HepG2 (cell line): ENCODE data around the gene DMRTB1.

Source experiments
- CHD4 ChIP-seq: fragments of 200-600 bp; sonication (generic); IDR thresholded peaks from 2 replicates; pipeline ENCODE4 v1.7.0; 2017; ENCODE audit warnings: mild to moderate bottlenecking, low read length, borderline replicate concordance
- POLR2A ChIP-seq, 2 experiments: IDR thresholded peaks; 2 replicates each; pipeline ENCODE4 v1.6.1; 2011; ENCODE audit warnings: low read depth in 2 of 2, low read length in 2 of 2, mild to moderate bottlenecking in 1 of 2, moderate library complexity in 1 of 2; ENCODE audit not compliant: insufficient read depth in 1 of 2
- ZBTB10 ChIP-seq: sonication (generic); formaldehyde crosslinking; IDR thresholded peaks from 2 replicates; pipeline ENCODE4 v1.4.0; 2020; ENCODE audit warnings: missing genetic modification reagents, borderline replicate concordance
- ZZZ3 ChIP-seq: sonication (generic); formaldehyde crosslinking; IDR thresholded peaks from 2 replicates; pipeline ENCODE4 v1.4.0; 2020; ENCODE audit warnings: missing genetic modification reagents, mild to moderate bottlenecking, borderline replicate concordance
- TF ChIP-seq, protein P1 (sequence below), 2 experiments: IDR thresholded peaks; 2 replicates each; pipeline ENCODE4 v1.6.1; 2011 to 2012; ENCODE audit warnings: low read length in 2 of 2, borderline replicate concordance in 1 of 2, low read depth in 1 of 2, mild to moderate bottlenecking in 1 of 2, moderate library complexity in 1 of 2
- TF ChIP-seq, protein P2 (sequence below): sonication (generic); formaldehyde crosslinking; IDR thresholded peaks from 2 replicates; pipeline ENCODE4 v1.5.0; 2020; ENCODE audit warnings: mild to moderate bottlenecking, missing genetic modification reagents, moderate library complexity
- TF ChIP-seq, protein P3 (sequence below): sonication (generic); formaldehyde crosslinking; conservative IDR thresholded peaks from 2 replicates; pipeline ENCODE4 v1.4.0; 2020; ENCODE audit warnings: mild to moderate bottlenecking, missing genetic modification reagents, moderate library complexity

DNA sequence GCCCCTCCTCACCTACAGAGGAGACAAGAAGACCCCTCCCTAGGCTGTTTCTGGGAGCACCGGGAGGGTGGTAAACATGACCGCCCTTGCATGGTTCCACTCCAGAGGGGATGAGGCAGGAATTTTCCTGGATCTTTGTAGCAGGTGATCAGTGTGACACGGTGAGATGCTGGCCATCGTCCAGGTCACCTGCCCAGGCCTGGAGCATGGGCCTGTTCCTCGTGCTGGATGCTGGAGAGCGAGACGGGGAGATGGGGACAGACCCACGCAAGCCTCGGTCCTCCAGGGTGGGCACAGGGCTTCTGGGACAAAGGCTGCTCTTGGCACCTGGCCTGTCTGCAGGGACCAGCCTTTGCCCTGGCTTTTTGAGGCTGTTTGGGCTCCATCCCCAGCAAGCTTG lies 46.2 kb downstream of the DMRTB1 start:
- TF ChIP-seq ZBTB10 (CRISPR knock-in tag) (no peak), ZZZ3 (CRISPR knock-in tag) (no peak), CHD4 (no peak), POLR2A (IDR thresholded peaks at IDR 0.05; ENCODE audit: insufficient read depth in 1 of 2, low read depth in 2 of 2, low read length in 2 of 2) (no peak)
- TF ChIP-seq, protein P1, sequence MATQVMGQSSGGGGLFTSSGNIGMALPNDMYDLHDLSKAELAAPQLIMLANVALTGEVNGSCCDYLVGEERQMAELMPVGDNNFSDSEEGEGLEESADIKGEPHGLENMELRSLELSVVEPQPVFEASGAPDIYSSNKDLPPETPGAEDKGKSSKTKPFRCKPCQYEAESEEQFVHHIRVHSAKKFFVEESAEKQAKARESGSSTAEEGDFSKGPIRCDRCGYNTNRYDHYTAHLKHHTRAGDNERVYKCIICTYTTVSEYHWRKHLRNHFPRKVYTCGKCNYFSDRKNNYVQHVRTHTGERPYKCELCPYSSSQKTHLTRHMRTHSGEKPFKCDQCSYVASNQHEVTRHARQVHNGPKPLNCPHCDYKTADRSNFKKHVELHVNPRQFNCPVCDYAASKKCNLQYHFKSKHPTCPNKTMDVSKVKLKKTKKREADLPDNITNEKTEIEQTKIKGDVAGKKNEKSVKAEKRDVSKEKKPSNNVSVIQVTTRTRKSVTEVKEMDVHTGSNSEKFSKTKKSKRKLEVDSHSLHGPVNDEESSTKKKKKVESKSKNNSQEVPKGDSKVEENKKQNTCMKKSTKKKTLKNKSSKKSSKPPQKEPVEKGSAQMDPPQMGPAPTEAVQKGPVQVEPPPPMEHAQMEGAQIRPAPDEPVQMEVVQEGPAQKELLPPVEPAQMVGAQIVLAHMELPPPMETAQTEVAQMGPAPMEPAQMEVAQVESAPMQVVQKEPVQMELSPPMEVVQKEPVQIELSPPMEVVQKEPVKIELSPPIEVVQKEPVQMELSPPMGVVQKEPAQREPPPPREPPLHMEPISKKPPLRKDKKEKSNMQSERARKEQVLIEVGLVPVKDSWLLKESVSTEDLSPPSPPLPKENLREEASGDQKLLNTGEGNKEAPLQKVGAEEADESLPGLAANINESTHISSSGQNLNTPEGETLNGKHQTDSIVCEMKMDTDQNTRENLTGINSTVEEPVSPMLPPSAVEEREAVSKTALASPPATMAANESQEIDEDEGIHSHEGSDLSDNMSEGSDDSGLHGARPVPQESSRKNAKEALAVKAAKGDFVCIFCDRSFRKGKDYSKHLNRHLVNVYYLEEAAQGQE (IDR thresholded peaks at IDR 0.05; ENCODE audit: borderline replicate concordance in 1 of 2, low read depth in 1 of 2, low read length in 2 of 2) = no peak
- TF ChIP-seq, protein P2, sequence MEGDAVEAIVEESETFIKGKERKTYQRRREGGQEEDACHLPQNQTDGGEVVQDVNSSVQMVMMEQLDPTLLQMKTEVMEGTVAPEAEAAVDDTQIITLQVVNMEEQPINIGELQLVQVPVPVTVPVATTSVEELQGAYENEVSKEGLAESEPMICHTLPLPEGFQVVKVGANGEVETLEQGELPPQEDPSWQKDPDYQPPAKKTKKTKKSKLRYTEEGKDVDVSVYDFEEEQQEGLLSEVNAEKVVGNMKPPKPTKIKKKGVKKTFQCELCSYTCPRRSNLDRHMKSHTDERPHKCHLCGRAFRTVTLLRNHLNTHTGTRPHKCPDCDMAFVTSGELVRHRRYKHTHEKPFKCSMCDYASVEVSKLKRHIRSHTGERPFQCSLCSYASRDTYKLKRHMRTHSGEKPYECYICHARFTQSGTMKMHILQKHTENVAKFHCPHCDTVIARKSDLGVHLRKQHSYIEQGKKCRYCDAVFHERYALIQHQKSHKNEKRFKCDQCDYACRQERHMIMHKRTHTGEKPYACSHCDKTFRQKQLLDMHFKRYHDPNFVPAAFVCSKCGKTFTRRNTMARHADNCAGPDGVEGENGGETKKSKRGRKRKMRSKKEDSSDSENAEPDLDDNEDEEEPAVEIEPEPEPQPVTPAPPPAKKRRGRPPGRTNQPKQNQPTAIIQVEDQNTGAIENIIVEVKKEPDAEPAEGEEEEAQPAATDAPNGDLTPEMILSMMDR (CRISPR knock-in tag) = no peak
- TF ChIP-seq, protein P3, sequence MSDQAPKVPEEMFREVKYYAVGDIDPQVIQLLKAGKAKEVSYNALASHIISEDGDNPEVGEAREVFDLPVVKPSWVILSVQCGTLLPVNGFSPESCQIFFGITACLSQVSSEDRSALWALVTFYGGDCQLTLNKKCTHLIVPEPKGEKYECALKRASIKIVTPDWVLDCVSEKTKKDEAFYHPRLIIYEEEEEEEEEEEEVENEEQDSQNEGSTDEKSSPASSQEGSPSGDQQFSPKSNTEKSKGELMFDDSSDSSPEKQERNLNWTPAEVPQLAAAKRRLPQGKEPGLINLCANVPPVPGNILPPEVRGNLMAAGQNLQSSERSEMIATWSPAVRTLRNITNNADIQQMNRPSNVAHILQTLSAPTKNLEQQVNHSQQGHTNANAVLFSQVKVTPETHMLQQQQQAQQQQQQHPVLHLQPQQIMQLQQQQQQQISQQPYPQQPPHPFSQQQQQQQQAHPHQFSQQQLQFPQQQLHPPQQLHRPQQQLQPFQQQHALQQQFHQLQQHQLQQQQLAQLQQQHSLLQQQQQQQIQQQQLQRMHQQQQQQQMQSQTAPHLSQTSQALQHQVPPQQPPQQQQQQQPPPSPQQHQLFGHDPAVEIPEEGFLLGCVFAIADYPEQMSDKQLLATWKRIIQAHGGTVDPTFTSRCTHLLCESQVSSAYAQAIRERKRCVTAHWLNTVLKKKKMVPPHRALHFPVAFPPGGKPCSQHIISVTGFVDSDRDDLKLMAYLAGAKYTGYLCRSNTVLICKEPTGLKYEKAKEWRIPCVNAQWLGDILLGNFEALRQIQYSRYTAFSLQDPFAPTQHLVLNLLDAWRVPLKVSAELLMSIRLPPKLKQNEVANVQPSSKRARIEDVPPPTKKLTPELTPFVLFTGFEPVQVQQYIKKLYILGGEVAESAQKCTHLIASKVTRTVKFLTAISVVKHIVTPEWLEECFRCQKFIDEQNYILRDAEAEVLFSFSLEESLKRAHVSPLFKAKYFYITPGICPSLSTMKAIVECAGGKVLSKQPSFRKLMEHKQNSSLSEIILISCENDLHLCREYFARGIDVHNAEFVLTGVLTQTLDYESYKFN (CRISPR knock-in tag) = no peak
